Hematopoietic multipotent progenitor cell treated with erythropoietin and hydrocortisone succinate and interleukin-3 and kit ligand, for 15 days (in vitro differentiated cells): ENCODE measurements around the gene GRID1.

Experiments used
- DNase-seq: peaks from one replicate; pipeline ENCODE4 v3.0.0-alpha.2; 2015; ENCODE audit warnings: low spot score

Gene GRID1

DNA sequence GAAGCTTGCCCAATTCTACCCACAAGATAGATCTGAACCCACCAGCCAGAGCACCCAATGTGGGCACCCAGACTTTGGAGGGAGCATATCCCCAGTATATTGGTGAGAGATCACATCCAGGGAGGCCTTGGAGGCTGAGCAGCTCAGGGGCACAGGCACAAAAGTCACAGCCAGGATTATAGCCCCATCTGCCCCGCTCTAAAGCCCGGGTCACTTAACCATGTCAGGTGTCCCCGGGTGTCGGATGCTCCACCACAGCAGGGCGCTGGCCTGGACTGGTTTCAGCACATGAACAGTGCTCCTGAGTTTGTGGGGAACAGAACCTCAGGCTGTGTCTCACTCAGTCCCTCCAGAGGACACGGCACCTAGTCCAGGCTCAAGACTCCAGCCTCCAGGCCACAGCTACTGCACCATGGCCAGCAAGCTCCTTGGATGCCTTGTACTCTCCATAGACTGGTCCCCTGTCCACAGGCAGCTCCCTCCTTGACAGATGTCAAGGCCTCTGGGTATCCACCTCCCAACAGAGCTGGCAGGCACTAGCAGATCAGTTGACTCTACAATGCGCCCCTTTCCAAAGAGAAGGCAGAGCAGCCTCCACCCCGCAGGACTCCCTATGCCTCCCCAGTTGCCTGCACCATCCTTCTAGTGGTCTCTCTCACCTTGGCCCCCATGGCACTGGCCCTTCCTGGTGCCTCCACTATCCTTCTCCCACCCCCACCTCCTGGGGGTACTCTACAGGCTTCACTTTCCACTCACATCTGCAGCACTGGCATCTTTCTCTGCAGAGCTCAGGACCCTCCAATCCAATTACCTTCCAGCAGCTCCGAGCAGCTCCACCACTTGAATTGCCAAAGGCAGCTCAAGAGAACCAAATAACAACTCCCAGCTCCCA is 306.0 kb downstream of the GRID1 start:
- DNase-seq: no peak

DNA sequence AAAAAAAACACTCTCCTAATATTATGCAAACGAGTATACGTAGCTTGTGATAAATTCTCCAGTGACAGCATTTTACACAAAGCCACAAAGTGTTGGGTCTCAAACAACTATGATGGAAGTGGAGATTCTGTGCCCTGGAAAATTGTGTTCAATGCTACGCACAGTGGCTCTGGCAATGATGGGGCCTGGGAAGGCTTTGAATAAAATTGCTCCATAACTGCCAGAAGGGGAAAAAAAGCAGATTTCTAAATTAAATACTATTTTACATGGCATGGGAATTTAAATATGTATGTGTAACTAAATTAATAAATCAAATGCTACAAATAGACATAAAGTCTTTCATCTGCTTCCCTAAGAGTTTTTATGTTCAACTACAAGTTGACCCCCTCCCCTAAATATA is 306.7 kb downstream of the GRID1 start:
- DNase-seq: no peak

DNA sequence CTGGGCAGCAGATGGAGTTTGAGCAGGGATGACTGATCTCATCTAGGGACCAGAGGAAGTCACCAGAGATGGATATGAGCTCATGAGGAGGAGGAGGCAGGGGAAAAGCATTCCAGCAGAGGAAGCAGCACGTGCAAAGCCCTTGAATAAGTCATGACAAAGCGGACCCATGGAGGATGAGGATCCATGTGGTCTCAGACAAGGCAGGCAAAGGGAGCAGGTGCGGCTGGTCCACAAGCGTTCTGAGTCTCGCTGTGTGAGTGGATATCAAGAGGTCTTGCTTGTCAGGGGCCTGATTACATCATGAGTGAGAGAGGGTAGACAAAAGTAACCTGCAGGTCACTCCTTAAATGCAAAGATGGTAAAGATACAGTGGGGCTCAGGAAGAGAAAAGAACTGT is 307.6 kb downstream of the GRID1 start:
- no peak for DNase-seq

DNA sequence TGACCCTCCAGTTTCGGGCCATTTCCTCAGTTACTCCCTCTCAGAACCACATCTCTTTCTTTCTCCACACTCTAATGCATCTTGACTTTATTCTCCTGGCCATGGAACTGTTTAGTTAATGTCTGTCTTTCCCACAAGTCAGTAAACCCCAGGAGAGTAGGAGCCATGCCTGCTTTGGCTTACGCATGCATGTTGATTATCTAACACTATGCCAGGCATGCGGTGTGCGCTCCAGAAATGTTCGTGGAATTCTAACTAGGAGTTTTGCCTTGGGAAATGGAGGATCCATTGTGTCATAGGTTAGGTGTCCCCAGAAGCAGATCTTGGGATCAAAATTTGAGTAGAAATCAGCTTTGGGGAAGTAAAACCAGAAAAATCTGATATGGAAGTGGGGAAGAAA is 308.9 kb downstream of the GRID1 start:
- DNase-seq: no peak

DNA sequence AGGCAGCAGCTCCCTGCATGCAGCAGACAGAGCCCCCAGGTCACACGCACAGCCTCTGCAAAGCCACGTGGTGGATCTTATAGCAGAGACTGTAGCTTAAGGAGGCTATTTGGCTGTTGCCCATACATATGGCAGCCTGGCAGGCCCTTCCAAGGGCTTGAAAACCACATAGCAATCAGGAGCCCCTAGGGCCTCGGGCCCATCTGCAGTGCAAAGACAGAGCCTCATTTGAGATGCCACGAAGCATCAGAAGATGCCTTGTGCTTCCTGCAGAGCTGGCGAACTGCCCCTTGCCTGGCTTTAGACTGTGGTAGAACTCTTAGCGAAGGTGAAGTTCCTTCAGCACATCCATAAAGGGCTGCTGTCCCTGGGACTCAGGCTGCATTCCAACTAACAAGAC is 309.9 kb downstream of the GRID1 start:
- no peak for DNase-seq

DNA sequence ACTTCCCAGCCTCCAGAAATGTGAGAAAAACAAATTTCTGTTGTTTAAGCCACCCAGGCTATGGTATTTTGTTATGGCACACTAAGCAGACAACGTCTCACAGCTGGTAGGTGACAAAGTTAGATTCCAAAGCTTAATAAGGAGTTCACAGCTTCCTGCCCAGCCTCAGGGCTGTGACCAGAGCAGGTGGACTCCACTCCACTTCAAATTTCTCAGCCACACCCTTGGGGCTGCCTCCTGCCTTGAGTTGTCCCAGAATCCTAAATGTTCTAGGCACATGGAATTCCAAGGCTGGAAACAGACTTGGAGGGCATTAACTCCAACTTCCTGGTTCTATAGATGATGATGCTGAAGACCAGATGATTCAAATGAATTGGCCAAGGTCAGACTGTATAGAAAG is 310.7 kb downstream of the GRID1 start:
- no peak for DNase-seq

DNA sequence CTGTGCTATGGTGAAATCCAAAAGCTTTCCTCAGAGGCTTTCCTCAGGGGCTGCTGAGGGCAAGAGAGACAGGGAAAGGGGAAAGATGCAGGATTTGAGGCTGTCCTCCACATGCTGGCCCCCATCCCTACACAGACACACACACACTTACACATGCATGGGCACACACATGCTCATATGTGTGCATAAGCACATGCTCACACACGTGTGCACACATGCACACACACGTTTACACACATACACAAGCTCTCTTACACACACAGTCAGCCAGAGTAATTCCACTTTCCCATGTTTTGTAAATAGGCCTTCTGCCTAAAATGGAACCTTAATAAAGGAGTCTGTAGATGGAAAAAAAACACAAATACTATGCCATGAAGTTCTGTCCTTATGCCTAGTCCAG is 312.9 kb downstream of the GRID1 start:
- no peak for DNase-seq

DNA sequence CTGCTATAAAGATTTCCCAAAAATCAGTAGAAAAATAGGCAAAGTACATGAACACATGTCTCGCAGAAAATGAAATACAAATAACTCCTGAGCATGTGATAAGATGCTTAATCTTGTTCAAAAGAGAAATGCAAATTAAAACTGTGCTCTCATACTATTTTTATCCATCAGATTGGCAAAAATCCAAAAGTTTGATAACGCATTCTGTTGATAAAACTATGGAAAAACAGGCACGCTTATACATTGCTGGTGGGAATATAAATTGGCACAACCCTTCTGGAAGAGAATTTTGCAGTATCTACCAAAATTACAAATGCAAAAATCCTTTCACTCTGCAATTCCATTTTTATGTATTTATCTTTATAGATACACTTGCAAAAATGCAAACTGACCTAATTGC is 315.0 kb downstream of the GRID1 start:
- no peak for DNase-seq

DNA sequence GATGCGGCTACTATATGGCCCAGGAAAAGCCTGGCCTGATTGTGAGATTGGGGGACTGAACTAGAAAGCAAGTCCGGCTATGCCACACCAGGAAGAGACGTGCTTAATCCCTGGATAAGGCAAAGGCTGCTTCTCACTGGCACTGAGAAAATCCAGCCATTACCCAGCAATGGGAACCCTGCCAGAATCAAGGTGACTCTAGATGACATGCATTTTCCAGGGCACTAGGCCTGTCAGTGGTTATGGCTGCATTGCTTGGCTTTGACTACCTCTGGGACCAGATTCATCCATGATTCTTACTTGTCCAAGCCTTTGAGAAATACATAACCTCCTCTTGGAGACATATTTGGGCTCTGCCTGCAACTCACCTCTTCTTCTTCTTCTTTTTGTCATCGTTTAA is 317.2 kb downstream of the GRID1 start:
- no peak for DNase-seq

DNA sequence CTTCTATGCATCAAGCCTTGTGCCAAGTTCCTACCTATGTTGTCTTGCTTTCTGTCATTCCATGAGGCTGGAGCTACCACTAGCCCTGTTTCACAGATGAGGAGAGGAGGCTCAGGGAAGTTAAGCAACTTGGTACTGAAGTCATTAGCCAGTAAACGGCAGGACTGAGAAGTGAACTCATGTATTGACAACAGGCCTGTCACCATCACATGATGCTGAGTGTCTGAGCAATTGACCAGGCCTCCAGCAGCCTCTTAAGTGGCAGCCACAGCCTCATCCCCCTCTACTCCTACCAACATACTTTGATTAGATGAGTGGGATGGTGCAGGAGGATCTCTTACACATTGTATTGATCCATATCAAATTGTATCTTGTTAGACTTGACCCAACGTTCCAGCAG is 317.6 kb downstream of the GRID1 start:
- no peak for DNase-seq

DNA sequence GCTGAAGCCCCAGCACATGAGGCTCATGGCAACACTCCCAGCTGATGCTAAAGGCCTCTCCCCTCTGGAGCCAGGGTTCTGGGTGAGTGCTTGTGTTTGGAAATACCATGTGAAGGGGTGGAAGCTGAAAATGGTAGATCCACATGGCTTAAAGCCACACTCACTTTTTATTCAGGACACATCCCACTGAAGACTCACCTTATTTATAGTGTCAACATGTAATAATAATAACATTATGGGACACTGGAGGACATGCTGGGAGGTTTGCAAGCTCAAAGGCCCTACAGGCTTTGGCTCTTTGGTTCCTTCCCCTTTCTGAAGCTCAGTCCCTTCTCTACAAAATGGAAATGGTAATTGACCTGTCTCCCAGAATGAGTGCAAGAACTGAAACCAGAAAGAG is 318.0 kb downstream of the GRID1 start:
- no peak for DNase-seq

DNA sequence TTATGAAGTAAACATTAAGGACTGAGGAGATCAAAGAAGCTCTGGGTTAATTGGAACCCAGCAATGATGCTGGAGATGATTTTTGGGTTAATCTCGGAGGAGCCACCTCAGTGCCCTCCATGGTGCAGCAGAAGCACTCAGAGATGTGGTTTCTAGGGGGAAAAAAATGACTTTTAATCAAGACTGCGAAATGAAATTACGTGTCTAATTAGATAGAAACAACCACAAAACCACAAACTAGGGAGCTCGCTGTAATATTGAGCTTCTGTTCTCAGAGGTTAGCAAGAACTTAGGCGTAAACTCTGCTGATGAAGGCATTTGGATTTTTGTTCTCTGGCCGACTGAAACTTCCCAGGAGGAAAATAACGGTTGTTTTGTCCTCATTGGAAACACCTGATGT is 319.0 kb downstream of the GRID1 start:
- no peak for DNase-seq

DNA sequence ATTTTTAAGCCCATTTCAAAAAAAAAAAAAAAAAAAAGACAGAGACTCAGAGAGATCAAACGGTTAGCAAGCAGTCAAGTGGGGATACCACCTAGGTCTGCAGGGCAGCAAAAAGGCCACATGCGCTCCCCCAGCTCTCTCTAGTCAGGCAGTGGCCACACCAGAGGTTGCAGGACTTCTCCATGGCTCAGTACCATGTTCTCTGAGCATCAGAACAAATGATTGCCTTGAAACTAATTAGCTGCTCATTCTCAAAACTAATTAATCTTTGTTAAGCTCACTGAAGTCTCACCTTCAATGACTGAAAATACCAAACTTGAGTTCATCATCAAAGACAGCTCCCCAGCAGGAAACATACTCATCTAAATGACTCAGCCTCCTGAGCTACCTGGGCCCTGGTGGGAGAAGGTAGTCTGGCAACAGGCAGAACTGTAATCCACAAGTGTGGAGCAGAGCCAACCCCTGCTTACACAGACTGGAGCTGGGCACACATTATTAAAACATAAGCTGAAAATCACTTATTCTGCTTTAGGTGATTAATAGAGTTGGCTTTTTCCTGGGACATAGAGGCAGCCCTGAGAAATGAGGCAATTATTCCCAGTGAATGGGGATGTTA is 319.6 kb downstream of the GRID1 start:
- no peak for DNase-seq

DNA sequence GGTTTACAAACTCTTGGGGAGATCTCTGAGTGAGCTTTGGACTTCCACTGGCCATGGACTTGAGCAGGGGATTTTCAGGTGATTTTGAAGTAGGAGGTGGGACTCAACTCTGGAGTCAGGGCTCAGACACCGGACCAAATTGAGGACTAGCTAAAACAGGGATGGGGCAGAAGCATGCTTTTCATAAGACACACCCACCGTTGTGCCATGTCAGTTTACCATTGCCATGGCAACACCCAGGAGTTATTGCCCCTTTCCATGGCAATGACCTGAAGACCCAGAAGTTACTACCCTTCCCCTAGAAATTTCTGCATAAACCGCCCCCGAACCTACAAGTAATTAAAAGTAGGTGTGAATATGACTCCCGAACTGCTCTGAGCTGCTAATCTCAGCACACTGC is 320.7 kb downstream of the GRID1 start:
- DNase-seq: no peak

DNA sequence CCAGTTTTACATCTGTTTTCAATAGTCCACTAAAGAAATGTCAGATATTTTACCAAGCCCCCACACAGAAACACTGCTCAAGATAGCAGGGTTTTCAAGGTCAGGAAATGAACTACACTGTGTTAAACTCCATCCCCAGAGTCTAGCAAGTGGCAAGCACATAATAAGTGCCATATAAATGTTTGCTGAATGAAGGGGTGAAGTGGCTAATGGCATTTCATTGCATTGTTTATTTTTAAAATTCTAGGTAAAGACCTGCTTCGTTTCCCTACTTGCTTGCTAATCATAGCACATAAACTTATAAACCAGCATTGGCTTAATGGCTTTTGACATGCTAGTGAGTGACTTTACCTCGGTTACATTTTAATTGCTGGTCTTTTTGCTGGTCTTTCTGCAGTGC is 322.6 kb downstream of the GRID1 start:
- DNase-seq: no peak

DNA sequence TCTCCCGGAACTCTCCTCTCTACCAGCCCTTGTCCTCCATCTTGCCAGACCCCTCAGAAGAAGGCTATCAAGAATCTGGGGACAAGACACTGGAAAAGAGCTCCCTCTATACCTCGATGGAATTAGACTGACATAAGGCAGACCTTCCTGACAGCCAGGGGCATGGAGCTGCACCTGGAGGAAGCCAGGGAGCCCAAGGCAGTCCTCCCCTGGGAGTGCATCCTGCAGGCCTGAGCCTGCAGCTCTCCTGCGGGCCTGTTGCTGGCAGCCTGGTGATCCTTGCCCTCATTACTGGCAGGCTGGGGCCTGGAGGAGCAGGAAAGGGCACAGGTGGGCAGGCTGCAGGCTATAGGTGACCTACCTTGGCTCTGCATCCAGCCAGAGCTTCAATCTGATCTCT is 323.4 kb downstream of the GRID1 start:
- no peak for DNase-seq

DNA sequence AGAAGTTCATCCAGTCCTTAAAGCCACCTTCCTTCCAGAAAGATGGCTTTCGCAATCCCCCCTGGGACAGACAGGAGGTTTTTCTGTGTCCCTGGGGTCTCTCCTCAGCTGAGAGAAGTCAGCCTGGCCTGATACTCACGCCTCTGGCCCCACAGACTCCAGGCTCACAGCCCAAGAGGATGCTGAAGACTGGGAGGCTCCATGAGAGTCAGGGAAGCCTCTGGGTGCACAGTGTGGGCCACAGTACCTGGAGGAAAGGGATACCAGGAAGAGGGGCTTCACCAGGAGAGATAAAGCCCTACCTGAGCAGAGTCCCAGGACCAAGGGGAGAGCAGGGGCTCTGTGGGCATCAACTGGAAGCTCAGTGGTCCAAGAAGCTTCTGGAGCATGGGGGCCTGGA is 324.4 kb downstream of the GRID1 start:
- no peak for DNase-seq

DNA sequence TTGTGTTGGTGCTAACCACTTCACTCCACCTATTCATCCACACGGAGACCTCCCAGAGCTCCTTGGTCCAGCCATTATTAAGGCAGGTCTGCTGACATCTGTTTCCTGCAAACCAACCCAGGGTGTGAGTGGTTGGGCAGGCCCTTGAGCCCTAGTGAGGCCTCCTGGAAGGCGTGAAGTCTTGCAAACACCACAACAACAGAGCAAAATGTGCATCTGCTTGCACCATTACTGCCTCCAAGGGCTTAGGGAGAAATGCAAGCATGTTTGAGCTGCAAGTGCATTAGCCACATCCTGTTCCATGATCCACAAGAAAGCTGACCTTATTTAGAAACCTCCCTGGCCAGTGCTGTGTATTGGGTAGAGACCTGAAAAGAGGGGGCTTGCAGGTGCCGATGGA is 325.5 kb downstream of the GRID1 start:
- no peak for DNase-seq

DNA sequence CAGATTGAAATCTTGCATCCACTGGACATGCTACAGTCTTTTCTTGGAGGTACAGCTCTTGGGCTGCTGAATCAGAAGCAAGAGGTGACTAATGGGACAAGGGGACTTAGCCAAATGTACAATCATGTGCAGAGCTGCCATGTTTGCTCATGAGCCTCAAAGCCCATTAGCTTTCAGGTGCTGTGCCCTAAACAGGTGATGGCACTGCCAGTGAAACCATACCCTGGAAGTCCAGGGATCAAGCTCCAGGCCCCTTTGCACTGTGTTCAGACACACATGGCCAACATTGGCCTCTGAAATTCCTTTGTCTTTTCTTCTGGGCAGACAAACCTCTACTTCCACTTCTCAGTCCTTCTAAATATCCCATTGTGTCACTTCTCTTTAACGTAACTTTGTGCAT is 328.2 kb downstream of the GRID1 start:
- no peak for DNase-seq

DNA sequence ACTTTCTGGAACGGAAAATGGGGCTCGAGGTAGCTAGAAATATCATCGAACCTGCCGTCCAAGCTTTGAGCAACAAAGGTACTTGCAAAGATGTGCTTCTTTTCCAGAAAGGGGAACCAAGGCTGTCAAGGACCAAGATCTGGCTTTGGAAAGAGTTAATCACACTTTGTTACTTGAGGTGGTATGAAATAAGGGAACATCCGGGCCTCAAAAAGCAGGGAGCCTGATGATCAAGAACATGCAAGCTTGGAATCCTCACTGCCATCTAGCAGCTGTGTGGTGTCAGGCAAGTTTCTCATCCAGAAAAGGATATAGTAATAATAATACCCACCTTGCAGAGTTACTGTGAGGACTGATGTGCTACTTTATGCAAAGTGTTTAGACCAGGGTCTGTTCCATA is 329.5 kb downstream of the GRID1 start:
- DNase-seq: no peak

DNA sequence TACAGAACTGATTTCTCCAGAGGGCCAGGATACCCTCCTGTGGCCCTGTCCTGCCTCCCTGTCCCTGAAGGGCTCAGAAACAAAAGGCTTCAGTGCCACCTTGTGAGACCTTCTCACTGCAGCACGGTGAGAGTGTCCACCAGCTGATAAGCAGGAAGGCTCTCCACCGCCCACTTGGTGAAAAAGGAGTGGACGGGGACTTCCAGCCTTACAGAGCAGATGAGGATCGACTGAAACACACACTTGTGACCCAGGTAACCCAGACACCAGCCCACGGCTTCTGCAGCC is 330.1 kb downstream of the GRID1 start:
- no peak for DNase-seq

DNA sequence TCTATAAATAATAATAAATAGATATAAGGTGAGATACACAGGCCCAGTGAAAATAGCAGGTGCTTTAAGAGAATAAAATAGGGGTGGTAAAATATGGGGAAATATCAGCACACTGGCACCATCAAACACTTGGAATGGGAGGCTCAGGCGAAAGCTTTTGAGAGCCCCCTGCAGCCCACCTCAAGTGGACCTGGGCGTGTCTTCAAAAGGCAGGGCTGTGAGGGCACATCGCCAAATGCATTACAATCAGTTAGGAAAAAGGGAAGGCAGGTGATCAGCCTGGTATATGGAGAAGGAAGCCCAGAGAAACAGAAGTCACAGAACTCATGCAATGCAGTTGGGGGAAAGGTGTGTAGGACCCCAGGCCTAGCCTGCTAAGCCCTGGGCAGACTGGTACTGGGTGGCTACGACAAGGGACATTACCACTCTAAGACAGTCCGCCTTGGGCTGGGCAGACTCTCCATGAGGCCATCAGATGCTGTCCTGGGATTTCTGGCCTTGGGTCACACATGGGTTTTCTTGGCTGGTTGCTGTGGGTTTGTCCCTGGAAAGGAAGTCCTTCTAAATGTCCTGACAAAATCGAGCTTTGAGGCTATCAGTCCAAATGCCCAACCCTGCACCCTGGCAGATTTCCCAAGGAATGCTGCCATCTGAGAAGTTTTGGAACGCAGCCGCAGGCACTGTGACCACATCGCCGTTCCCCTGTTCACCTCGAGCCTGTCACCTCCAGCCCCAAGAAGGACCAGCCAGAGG is 330.6 kb downstream of the GRID1 start:
- no peak for DNase-seq

DNA sequence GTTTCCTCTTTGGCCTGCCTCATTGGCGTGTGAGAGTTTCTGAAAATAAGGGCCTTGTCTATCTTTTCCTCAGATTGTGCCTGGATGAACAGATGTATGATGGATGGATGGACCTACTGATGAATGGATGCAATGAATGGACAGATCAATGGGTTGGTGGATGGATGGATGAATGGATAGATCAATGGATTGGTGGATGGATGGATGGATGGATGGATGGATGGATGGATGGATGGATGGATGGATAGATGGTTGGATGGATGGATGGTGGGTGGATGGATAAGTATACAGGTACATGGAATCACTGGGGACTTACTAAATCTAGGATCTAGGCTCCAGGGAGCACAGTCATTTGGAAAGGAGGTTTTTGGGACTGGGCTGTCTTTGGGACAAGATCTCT is 331.9 kb downstream of the GRID1 start:
- no peak for DNase-seq

DNA sequence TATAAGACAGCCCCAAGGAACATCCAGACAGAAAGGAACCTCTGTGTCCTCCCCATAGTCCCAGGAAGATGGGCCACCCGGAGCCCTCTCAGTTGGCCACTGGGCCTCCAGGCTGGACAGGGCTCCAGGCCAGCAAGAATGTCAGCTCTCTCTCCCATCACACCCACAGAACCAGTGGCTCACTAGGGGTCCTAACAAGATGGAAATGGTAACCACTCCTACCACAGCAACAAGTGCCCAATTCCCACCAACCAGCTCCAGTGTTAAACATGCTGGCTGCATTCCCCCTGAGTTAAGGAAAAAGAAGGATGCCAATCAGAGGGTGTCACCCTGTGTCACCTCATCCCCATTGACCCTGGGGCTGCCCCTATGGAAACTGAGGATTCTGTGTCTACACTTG is 333.0 kb downstream of the GRID1 start:
- no peak for DNase-seq
